Stimulated activated CD8-positive, alpha-beta memory T cell treated with anti-CD3 and anti-CD28 coated beads, Interleukin-7, amount 100 ng/mL, for 4 hours (primary cell): ENCODE measurements around the gene FBXL13.
"Not testable (repeated sequence)": the region's sequence is repeated elsewhere in the genome, so short reads cannot be mapped to it uniquely, and the experiment has no call there.

Source experiments
- DNase-seq, 2 donors: peaks; one replicate each; pipeline ENCODE4 v3.0.0-alpha.2; 2020; ENCODE audit warnings: low read depth in 2 of 2

FBXL13 gene

DNA sequence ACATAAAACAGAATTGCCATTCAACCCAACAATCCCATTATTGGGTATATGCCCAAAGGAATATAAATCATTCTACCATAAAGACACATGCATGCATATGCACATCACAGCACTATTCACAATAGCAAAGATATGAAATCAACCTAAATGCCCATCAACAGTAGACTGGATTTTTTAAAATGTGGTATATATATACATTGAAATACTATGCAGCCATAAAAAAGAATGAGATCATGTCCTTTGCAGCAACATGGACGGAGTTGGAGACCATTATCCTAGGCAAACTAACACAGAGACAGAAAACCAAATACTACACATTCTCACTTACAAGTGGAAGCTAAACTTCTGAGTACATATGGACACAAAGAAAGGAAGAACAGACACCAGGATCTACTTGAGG lies 51.0 kb downstream of the FBXL13 start:
- not testable (repeated sequence) for DNase-seq

DNA sequence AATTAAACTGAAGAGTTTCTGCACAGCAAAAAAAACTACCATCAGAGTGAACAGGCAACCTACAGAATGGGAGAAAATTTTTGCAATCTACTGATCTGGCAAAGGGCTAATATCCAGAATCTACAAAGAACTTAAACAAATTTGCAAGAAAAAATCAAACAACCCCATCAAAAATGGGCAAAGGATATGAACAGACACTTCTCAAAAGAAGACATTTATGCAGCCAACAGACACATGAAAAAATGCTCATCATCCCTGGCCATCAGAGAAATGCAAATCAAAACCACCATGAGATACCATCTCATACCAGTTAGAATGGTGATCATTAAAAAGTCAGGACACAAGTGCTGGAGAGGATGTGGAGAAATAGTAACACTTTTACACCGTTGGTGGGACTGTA lies 53.1 kb downstream of the FBXL13 start:
- DNase-seq: not testable (repeated sequence)

- not testable (repeated sequence) for DNase-seq
These were observed 53.7 kb downstream of the FBXL13 start for GRCh38 chr7:103020876-103021275.

DNA sequence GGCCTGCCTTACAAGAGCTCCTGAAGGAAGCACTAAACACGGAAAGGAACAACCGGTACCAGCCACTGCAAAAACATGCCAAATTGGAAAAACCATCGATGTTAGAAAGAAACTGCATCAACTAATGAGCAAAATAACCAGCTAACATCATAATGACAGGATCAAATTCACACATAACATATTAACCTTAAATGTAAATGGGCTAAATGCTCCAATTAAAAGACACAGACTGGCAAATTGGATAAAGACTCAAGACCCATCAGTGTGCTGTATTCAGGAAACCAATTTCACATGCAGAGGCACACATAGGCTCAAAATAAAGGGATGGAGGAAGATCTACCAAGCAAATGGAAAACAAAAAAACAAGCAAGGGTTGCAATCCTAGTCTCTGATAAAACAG lies 56.3 kb downstream of the FBXL13 start:
- DNase-seq: not testable (repeated sequence)

DNA sequence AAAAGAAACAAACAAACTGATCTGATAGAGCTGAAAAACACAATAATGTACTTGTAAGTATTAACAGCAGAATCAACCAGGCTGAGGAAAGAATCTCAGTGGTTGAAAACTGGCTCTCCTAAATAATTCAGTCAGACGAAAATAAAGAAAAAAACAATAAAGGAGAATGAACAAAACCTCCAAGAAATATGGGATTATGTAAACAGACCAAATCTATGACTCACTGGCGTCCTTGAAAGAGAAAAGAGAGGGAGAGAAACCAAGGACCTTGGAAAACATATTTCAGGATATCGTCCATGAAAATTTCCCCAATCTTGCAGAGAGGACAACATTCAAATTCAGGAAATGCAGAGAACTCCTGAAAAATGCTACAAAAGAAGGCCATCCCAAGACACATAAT lies 62.9 kb downstream of the FBXL13 start:
- DNase-seq: no peak

DNA sequence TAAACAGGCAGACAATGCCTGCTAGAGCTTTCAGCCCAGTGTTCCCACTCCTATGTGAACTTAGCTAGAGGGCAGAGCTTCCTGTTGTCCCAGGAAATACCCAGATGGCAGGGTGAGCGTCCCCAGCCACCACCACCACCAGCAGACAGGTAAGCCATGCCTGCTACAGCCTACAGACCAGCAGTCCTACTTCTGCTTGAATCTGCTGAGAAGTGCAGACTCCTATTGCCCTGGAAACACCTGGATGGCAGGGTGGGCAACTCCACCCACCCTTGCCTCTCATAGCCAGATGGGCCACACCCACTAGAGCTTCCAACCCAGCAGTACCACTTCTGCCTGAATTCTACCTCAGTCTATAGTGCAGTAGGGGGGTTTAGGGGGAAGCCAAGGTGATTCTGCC lies 64.4 kb downstream of the FBXL13 start:
- DNase-seq: no peak

DNA sequence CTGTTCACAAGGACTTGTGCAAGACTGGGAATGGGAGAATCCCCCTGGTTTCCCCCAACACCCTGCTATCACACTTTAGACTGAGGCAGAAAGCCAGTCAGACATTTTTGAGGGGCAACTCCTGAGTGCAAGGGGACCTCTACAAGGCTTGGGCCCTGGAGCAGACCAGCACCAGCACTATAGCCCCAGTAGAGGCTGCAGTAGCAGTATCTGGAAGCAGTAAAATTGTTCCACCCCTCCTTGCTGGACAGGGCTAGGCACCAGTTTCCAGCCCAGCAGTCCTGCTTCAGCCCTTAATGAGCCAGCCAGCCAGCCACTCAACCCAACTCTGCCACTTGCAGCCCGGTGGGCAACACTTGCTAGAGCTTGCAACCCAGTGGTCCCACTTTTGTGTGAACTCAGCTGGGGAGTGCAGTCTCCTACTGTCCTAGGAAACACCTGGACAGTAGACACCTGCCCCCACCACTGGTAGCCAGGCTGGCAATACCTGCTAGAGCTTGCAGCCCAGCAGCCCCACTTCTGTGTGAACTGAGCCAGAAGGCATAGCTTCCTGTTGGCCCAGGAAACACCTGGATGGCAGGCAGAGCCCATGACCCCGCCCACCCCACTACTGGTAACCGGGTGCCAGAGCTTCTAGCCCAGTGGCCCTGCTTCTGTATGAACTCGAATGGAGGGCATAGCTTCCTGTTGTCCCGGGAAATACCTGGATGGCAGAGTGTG lies 65.0 kb downstream of the FBXL13 start:
- no peak for DNase-seq

- DNase-seq: no peak
These were observed 71.6 kb downstream of the FBXL13 start for GRCh38 chr7:103003004-103003403.

DNA sequence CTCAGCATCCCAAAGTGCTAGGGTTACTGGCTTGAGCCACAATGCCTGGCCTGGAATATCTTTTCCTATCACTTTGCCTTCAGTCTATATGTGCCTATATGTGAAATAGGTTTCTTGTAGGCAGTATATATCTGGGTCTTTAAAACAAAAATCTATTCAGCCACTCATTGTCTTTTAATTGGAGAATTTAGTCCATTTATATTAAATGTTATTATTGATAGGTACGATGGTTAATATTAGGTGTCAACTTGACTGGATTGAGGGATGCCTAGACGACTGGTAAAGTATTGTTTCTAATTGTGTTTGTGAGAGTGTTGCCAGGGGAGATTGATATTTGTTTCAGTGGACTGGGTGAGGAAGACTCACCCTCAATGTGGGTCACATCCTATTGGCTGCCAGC lies 73.4 kb downstream of the FBXL13 start:
- no peak for DNase-seq

GRCh38 chr7:102996957-102997356 lies 77.6 kb downstream of the FBXL13 start:
- DNase-seq: no peak

GRCh38 chr7:102995609-102996008 lies 79.0 kb downstream of the FBXL13 start:
- DNase-seq: not testable (repeated sequence)

GRCh38 chr7:102994567-102994966 lies 80.0 kb downstream of the FBXL13 start:
- DNase-seq: no peak

- DNase-seq: no peak
These were observed 80.9 kb downstream of the FBXL13 start for GRCh38 chr7:102993718-102994029.

DNA sequence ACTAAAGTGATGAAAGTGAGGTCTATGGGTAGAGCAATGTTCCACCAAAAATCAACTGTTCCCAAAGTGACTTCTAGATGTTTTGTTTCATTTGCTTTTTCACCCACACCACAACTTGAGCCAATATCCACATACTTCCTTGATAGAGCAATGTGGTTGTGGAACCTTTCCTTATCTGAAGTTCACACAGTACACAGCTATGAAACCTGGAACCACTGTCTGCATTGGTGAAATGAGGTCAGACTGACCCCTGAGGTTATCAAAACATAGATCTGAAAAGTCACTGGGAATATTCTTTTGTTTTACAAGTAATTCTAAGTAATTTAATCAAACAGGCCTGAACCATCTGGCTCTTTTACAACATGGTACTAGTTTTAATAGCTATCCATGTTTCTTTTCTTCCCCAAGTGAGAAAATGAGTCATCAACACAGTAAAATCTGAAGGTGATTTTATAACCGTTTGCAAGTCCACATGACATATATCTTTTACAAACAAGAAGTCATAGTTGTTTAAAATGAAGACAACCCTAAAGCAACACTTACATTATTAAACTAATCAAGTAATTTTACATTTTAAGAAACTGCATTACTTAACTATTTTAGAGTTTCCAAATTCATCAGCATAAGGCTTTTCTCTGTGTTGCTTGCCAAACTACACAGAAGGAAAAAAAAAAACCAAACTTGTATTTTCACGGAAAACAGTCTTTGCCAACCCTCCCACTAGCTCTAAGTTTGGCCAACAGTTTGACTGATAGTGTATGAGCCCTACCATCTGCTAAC lies 81.5 kb downstream of the FBXL13 start:
- DNase-seq: no peak

- no peak for DNase-seq
These were observed 82.1 kb downstream of the FBXL13 start for GRCh38 chr7:102992509-102992937.

- DNase-seq: no peak
These were observed 82.9 kb downstream of the FBXL13 start for GRCh38 chr7:102991540-102992214.

DNA sequence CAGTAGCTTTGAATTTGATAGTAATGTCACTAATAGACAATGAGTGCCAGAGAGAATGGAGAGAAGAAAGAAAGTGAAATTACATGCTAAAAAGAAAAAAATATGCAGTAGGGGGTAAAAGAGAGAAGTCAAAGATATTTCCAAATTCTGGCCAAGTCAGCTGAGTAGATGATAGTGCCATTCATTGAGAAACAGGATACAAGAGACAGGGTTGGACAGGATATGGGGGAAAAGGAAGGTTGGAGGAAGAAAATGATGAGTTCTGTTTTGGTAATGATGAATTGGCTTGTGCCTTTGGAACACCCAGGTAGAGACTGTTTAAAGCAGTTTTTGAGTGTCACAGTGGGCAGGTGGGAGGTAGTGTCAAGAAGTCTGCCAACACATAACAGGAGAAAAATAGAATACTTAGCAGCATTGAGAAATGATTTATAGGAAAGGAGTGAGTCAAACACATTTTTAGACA lies 83.5 kb downstream of the FBXL13 start:
- DNase-seq: no peak

DNA sequence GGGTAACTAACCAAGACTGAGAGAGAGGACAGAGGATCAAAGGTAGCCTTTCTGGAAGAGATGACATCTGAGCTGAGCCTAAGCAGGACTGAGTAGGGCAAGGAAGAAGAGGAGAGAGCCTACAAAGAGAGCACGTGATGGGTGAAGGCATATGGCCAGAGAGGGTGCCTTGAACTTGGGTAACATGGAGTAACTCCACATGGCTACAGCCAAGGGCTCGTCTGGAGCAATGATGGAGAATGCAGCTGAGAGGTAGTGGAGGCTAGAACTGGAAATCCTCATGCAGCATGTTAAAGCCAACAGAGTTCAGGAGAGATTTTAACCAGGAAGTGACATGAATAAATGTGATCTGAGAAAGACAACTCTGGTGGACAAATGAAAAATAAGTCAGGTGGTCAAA lies 84.0 kb downstream of the FBXL13 start:
- DNase-seq: no peak

- no peak for DNase-seq
These were observed 85.7 kb downstream of the FBXL13 start for GRCh38 chr7:102988631-102989560.

DNA sequence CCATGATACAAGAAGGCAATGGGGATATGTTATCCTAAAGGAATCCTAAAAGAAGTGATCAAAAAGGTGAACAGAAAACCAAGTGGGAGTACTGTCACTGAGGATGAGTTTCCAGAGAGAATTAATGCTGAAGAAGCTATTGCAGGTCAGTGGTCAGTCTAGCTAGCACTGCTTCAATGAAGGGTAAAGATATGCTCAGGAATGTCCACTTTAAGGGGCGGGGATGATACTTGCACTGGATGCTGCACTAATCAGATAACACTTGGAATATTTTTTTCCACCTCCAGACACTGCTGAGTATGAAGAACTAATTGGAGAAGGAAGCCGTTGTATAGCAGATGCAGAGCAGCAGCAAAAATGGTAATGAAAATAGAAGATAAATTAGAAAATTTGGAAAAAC lies 86.5 kb downstream of the FBXL13 start:
- DNase-seq: no peak

DNA sequence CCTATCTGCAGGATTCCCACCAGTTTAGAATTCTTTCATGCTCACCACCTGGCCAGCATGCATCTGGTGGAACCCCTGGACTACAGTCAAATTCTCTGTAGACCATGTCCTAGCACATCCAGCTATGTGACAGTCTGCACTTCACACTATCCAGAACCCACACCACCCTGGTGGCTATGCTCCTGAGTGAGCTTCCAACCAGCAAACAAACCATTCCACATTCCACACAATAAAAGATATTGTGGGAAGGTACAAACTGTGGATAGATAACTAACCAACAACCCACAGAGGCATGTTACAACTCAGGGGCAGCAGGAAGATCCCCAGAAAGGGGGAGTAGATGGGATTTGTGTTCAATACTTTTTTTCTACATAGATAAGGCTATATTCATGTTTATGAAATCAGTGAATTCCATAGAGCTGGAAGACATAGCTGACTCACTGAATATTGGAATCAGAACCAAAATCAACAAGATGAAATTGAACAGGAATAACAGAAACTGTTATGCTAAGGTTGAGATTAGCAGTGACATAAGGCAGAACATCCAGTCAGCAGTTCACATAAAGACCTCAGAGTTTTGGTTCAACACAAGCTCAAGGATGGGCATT lies 89.3 kb downstream of the FBXL13 start:
- no peak for DNase-seq
